Measurements from ENCODE around the gene CDCA4. TPM values are rescaled to one million over a fixed set of nuclear protein-coding genes. Genes with fewer than 3 reads are reported as not detected.
"Not testable (repeated sequence)": the region's sequence is repeated elsewhere in the genome, so short reads cannot be mapped to it uniquely, and the experiment has no call there.

Gene CDCA4
- total RNA-seq, 4 donors from 2014 or later = 5.3 to 8.0 (median 6.4) TPM

DNA sequence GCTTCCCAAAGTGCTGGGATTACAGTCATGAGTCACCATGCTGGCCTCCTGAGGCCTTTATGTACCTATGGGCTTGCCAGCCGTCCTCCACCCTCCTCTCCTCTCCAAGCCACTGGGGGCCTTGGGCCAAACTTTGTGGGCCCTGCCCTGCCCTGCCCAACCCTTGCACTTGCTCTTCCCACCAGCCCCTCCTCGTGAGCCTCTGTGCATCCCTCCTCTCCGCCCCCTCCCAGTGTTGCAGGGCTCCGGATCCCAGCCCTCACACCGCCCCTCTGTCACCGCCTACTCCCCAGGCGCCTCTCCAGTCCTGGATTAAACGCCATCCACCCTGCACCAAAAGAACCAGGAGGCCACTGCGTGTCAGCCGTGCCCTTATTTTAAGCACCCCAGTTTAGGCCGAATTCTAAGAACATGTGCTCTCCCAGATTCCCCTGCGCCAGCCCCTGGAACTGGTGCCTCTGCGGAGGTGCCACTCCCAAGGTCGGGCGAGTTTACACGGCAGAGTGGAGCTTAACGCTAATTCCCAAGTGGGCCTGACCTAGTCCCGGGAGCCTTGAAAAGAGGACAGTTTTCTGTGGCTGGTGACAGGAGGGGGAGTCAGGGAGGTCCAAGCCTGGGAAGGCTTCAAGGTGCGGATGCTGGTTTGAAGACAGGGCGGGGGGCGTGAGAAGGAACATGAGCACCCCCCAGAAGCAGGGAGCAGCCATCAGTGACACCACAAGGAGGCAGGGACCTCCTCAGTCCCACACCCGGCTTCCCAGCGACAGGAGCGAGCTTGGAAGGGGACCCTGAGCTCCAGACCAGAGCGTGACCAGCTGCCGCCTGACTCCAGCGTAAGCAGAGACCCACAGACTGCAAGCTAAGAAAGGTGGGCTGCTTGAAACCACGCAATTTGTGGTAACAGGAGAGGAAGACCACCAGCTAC, 21.2 kb upstream of the CDCA4 start:
- ATAC-seq (ENCODE audit: low FRiP score) (no peak), DNase-seq (ENCODE audit: low spot score) (no peak)
- TF ChIP-seq, protein P1, sequence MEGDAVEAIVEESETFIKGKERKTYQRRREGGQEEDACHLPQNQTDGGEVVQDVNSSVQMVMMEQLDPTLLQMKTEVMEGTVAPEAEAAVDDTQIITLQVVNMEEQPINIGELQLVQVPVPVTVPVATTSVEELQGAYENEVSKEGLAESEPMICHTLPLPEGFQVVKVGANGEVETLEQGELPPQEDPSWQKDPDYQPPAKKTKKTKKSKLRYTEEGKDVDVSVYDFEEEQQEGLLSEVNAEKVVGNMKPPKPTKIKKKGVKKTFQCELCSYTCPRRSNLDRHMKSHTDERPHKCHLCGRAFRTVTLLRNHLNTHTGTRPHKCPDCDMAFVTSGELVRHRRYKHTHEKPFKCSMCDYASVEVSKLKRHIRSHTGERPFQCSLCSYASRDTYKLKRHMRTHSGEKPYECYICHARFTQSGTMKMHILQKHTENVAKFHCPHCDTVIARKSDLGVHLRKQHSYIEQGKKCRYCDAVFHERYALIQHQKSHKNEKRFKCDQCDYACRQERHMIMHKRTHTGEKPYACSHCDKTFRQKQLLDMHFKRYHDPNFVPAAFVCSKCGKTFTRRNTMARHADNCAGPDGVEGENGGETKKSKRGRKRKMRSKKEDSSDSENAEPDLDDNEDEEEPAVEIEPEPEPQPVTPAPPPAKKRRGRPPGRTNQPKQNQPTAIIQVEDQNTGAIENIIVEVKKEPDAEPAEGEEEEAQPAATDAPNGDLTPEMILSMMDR (IDR thresholded peaks at IDR 0.05) = no peak

DNA sequence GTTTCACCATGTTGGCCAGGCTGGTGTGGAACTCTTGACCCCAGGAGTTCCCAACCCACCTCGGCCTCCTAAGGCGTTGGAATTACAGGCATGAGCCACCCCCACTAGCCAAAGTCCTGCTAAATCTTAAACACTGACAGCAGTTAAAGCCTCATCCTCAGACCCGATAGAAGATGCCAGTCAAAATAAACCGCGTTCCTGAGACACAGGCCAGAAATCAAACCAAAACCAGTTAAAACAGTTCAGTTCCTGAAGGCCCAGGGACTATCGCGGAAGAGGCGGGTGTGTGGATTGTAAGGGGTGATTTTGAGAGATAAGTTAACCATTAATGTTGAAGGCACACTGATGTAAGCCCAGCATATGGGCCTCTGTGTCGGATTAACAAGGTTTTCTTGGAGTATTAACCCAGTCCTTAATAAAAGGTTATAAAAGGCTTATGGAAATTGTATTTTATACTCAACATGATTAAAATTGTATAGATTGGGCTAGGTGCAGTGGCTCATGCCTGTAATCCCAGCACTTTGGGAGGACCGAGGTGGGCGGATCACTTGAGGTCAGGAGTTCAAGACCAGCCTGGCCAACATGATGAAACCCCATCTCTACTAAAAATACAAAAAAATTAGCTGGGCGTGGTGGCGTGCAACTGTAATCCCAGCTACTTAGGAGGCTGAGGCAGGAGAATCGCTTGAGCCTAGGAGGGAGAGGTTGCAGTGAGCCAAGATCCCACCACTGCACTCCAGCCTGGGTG, 18.7 kb upstream of the CDCA4 start:
- DNase-seq (ENCODE audit: low spot score) = no peak
- ATAC-seq (ENCODE audit: low FRiP score) = no peak
- TF ChIP-seq, protein P1 (IDR thresholded peaks at IDR 0.05) = no peak

DNA sequence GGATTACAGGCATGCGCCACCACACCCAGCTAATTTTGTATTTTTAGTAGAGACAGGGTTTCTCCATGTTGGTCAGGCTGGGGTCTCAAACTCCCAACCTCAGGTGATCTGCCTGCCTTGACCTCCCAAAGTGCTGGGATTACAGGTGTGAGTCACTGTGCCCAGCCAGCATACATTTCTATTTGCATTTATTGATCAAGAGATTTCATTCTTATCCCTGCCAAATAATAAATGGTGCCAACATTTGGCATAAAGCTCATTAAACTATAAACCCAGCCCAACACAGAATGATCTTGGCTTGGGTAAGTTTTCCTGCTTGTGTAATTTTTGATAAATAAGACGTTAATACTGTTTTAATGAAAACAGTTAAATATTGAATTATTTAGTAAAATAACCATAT, 14.7 kb upstream of the CDCA4 start:
- DNase-seq (ENCODE audit: low spot score); ATAC-seq (ENCODE audit: low FRiP score): not testable (repeated sequence)

DNA sequence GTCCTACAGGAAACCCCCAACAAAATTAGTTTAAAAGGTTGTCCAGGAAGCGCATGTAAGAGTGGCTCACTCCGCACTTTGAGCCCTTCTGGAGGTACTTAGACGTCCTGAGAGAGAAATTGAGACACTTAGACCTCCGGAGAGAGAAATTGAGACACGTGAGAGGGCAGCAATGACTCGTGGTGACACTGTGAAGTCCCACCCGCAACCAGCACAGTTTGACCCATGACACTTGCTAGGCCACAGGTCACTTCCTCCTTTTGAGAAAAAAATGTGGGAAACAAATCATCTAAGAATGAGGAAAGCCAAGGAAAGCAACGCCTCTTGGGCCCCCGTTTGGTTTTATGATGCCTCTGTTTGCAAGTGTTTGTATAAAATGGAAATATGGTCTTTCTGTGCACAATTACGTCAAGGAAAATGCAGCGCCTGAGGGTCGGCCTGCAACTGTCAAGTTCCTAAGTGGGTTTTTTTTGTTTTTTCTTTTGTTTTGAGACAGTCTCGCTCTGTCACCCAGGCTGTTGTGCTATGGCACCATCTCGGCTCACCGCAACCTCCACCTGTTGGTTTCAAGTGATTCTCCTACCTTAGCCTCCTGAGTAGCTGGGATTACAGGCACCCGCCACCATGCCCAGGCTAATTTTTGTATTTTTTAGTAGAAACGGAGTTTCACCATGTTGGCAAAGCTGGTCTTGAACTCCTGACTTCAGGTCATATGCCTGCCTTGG, 13.6 kb upstream of the CDCA4 start:
- TF ChIP-seq, protein P1 (IDR thresholded peaks at IDR 0.05) = no peak
- no peak for ATAC-seq (ENCODE audit: low FRiP score)
- DNase-seq (ENCODE audit: low spot score) = no peak

DNA sequence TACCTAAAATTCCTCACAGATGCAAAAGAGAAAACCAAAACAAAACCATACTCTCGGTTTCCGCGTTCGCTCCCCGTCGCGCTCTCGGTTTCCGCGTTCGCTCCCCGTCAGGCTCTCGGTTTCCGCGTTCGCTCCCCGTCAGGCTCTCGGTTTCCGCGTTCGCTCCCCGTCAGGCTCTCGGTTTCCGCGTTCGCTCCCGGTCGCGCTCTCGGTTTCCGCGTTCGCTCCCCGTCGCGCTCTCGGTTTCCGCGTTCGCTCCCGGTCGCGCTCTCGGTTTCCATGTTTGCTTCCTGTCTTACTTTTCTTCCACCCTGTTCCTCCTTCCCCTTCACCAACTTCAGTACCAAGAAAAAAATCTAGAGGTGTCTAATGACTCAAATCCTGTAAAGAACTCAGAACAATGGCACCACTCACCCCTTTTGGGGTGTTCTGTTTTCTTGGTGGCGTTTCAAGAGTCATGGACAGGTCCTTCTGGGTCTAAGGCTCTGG, 12.6 kb upstream of the CDCA4 start:
- ATAC-seq (ENCODE audit: low FRiP score); DNase-seq (ENCODE audit: low spot score): not testable (repeated sequence)

DNA sequence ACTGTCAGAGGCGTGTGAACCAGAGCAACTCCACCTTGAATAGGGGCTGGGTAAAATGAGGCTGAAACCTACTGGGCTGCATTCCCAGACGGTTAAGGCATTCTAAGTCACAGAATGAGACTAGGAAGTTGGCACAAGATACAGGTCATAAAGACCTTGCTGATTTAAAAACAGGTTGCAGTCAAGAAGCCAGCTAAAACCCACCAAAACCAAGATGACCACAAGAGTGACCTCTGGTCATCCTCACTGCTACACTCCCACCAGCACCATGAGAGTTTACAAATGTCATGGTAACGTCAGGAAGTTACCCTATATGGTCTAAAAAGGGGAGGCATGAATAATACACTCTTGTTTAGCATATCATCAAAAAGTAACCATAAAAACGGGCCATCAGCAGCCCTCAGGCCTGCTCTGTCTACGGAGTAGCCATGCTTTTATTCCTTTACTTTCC, 11.6 kb upstream of the CDCA4 start:
- ATAC-seq (ENCODE audit: low FRiP score); DNase-seq (ENCODE audit: low spot score): not testable (repeated sequence)

DNA sequence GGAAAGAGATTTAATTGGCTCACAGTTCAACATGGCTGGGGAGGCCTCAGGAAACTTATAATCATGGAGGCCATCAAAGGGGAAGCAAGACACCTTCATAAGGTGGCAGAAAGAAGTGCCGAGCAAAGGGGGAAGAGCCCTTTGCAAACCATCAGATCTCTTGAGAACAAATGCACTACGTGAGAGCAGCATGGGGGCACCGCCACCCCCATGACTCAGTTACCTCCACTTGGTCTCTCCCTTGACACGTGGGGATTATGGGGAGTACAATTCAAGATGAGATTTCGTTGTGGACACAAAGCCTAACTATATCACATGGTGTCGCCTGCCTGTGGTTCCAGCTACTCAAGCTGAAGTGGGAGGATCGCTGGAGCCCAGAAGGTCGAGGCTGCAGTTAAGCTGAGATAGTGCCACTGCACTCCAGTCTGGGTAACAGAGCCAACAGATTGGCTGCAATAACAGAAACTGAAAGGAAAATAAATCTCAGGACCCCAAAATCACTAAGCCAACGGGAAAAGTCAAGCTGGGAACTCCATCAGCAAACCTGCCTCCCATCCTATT, 10.0 kb upstream of the CDCA4 start:
- ATAC-seq (ENCODE audit: low FRiP score) (no peak), DNase-seq (ENCODE audit: low spot score) (no peak)
- TF ChIP-seq, protein P1 (IDR thresholded peaks at IDR 0.05) = no peak

DNA sequence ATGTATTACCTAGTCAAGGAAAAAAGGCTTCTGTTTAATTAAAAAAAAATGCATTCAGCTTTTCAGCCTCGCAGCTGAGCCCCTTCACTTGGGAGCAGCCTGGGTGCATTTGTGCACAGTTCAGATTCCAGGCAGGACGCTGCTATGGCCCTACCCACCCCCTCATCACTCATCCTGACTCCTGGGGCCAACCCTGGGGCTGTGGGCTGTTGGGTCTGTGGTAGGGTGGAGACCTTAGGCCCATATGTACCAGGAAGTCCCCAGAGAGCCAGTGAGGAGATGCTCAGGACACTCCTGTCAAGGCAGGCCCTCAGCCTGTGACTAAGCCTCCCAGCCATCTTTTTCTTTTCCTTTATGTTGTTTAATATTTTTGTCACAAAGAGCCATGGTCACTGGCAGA, 9.3 kb upstream of the CDCA4 start:
- ATAC-seq (ENCODE audit: low FRiP score) (no peak), DNase-seq (ENCODE audit: low spot score) (no peak)
- TF ChIP-seq, protein P1 (IDR thresholded peaks at IDR 0.05) = no peak

All from omental fat pad (tissue), 4 donors.